ENCODE measurements around the gene SLC38A10.
"Not testable (repeated sequence)": the region's sequence is repeated elsewhere in the genome, so short reads cannot be mapped to it uniquely, and the experiment has no call there.

SLC38A10 gene

GRCh38 chr17:81312624-81313325 lies 17.7 kb upstream of the SLC38A10 start:
- in situ Hi-C loops (cut with MboI; ENCODE audit: low sequenced_read_pairs), result no loop called here

GRCh38 chr17:81311946-81312345 lies 16.8 kb upstream of the SLC38A10 start:
- in situ Hi-C loops (cut with MboI; ENCODE audit: low sequenced_read_pairs), result no loop called here

- in situ Hi-C loops (cut with MboI; ENCODE audit: low sequenced_read_pairs), result no loop called here
Observed at GRCh38 chr17:81310949-81311550, 15.9 kb upstream of the SLC38A10 start.

GRCh38 chr17:81309859-81310839 lies 15.0 kb upstream of the SLC38A10 start:
- in situ Hi-C loops (cut with MboI; ENCODE audit: low sequenced_read_pairs), result no loop called here

- in situ Hi-C loops (cut with MboI; ENCODE audit: low sequenced_read_pairs), result no loop called here
Observed at GRCh38 chr17:81309140-81309858, 14.2 kb upstream of the SLC38A10 start.

- in situ Hi-C loops (cut with MboI; ENCODE audit: low sequenced_read_pairs), result not testable (repeated sequence)
Observed at GRCh38 chr17:81308784-81309139, 13.7 kb upstream of the SLC38A10 start.

- in situ Hi-C loops (cut with MboI; ENCODE audit: low sequenced_read_pairs), result no loop called here
Observed at GRCh38 chr17:81307636-81308560, 12.8 kb upstream of the SLC38A10 start.

GRCh38 chr17:81306898-81307510 lies 11.9 kb upstream of the SLC38A10 start:
- in situ Hi-C loops (cut with MboI; ENCODE audit: low sequenced_read_pairs), result no loop called here

- in situ Hi-C loops (cut with MboI; ENCODE audit: low sequenced_read_pairs), result no loop called here
Observed at GRCh38 chr17:81306491-81306890, 11.4 kb upstream of the SLC38A10 start.

- in situ Hi-C loops (cut with MboI; ENCODE audit: low sequenced_read_pairs), result no loop called here
Observed at GRCh38 chr17:81305051-81305630, 10.0 kb upstream of the SLC38A10 start.

- in situ Hi-C loops (cut with MboI; ENCODE audit: low sequenced_read_pairs), result no loop called here
Observed at GRCh38 chr17:81304196-81305015, 9.3 kb upstream of the SLC38A10 start.

- in situ Hi-C loops (cut with MboI; ENCODE audit: low sequenced_read_pairs), result no loop called here
Observed at GRCh38 chr17:81303385-81303784, 8.3 kb upstream of the SLC38A10 start.

GRCh38 chr17:81302861-81303333 lies 7.8 kb upstream of the SLC38A10 start:
- in situ Hi-C loops (cut with MboI; ENCODE audit: low sequenced_read_pairs), result no loop called here

GRCh38 chr17:81302324-81302723 lies 7.2 kb upstream of the SLC38A10 start:
- in situ Hi-C loops (cut with MboI; ENCODE audit: low sequenced_read_pairs), result no loop called here

- in situ Hi-C loops (cut with MboI; ENCODE audit: low sequenced_read_pairs), result no loop called here
Observed at GRCh38 chr17:81301195-81302144, 6.4 kb upstream of the SLC38A10 start.

- in situ Hi-C loops (cut with MboI; ENCODE audit: low sequenced_read_pairs), result no loop called here
Observed at GRCh38 chr17:81300586-81301155, 5.6 kb upstream of the SLC38A10 start.

Data from HL-60/S4 (cell line).